Measurements from ENCODE around the gene LYPLAL1. TPM values are rescaled to one million over a fixed set of nuclear protein-coding genes. Genes with fewer than 3 reads are reported as not detected.

The LYPLAL1 gene
- total RNA-seq, 1 donor from 2014 or later: 35.4 TPM

DNA sequence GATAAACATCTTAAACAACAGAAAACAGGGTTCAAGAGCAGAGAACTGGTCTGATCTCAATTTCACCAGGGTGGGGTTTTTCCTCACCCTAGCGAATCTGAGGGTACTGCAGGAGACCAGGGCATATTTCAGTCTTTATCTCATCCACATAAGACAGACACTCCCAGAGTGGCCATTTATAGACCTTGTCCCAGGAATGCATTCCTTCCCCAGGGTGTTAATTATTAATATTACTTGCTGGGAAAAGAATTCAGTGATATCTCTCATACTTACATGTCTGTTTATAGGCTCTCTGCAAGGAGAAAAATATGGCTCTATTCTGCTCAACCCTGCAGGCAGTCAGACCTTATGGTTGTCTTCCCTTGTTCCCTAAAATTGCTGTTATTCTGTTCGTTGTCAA, 84.1 kb downstream of the LYPLAL1 start:
- Mint-ChIP-seq H3K27ac (no peak overlapping the region), H3K4me3 (no peak overlapping the region), H3K4me1 (no peaks in the 10 kb centered on the region), H3K36me3 (peaks cover 12% of the 10 kb centered on the region), H3K9me3 (peaks cover 37% of the 10 kb centered on the region), H3K27me3 (ENCODE audit: insufficient read depth, low read depth) (no peaks in the 10 kb centered on the region)
- Histone ChIP-seq H4K20me1 (ENCODE audit: low read depth) (no peaks in the 10 kb centered on the region), H3K9me3 (ENCODE audit: low read depth) (no peaks in the 10 kb centered on the region), H3K27ac (no peak overlapping the region), H3K4me1 (no peaks in the 10 kb centered on the region), H2AFZ (replicated peaks) (no peak overlapping the region), H3K4me2 (no peak overlapping the region), H3K27me3 (no peaks in the 10 kb centered on the region), H3F3A (ENCODE audit: low read depth) (no peaks in the 10 kb centered on the region), H3K9ac (no peak overlapping the region), H3K79me2 (ENCODE audit: low read depth) (no peaks in the 10 kb centered on the region), H3K36me3 (no peaks in the 10 kb centered on the region), H3K4me3 (no peak overlapping the region)
- no peak for DNase-seq (ENCODE audit: low spot score)
- TF ChIP-seq EZH2phosphoT487 (IDR thresholded peaks at IDR 0.05): no peak
- TF ChIP-seq, protein P1, sequence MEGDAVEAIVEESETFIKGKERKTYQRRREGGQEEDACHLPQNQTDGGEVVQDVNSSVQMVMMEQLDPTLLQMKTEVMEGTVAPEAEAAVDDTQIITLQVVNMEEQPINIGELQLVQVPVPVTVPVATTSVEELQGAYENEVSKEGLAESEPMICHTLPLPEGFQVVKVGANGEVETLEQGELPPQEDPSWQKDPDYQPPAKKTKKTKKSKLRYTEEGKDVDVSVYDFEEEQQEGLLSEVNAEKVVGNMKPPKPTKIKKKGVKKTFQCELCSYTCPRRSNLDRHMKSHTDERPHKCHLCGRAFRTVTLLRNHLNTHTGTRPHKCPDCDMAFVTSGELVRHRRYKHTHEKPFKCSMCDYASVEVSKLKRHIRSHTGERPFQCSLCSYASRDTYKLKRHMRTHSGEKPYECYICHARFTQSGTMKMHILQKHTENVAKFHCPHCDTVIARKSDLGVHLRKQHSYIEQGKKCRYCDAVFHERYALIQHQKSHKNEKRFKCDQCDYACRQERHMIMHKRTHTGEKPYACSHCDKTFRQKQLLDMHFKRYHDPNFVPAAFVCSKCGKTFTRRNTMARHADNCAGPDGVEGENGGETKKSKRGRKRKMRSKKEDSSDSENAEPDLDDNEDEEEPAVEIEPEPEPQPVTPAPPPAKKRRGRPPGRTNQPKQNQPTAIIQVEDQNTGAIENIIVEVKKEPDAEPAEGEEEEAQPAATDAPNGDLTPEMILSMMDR (IDR thresholded peaks at IDR 0.05): no peak

DNA sequence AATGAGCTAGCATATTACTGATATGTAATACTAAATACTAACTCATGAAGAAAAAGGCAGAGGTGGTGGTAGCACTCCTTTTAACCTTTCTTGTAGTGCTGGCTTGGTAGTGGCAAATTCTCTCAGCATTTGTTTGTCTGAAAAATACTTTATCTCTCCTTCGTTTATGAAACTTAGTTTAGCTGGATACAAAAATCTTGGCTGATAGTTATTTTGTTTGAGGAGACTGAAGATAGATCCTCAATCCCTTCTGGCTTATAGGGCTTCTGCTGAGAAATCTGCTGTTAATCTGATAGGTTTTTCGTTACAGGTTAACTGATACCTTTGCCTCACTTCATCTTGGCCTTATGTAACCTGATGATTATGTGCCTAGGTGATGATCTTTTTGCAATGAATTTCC, 87.8 kb downstream of the LYPLAL1 start:
- Mint-ChIP-seq H3K4me3 (no peak overlapping the region), H3K27me3 (ENCODE audit: insufficient read depth, low read depth) (no peaks in the 10 kb centered on the region), H3K4me1 (peaks cover 23% of the 10 kb centered on the region), H3K9me3 (peaks cover 37% of the 10 kb centered on the region), H3K27ac (no peak overlapping the region), H3K36me3 (peaks cover 13% of the 10 kb centered on the region)
- no peaks in the 10 kb centered on the region for H3K27me3 ChIP-seq
- H3K9me3 ChIP-seq (ENCODE audit: low read depth): no peaks in the 10 kb centered on the region
- H2AFZ ChIP-seq (replicated peaks): no peak overlapping the region
- DNase-seq (ENCODE audit: low spot score): no peak
- no peak overlapping the region for H3K9ac ChIP-seq
- no peak overlapping the region for H3K4me2 ChIP-seq
- H4K20me1 ChIP-seq (ENCODE audit: low read depth): no peaks in the 10 kb centered on the region
- H3K79me2 ChIP-seq (ENCODE audit: low read depth): no peaks in the 10 kb centered on the region
- TF ChIP-seq EZH2 (IDR thresholded peaks at IDR 0.05) (no peak), EZH2phosphoT487 (IDR thresholded peaks at IDR 0.05) (no peak)
- TF ChIP-seq, protein P1 (IDR thresholded peaks at IDR 0.05): no peak
- no peaks in the 10 kb centered on the region for H3F3A ChIP-seq (ENCODE audit: low read depth)
- H3K36me3 ChIP-seq: no peaks in the 10 kb centered on the region
- no peak overlapping the region for H3K27ac ChIP-seq
- H3K4me1 ChIP-seq: peaks cover 15% of the 10 kb centered on the region
- no peak overlapping the region for H3K4me3 ChIP-seq

Measured in neural progenitor cell (in vitro differentiated cells).